ENCODE results near the gene ARHGAP26.

GRCh38 chr5:142735323-142736246 is 34.6 kb upstream of the ARHGAP26 start:
- no peak for TF ChIP-seq POLR2A (IDR thresholded peaks at IDR 0.05)
- TF ChIP-seq POLR2AphosphoS5 (IDR thresholded peaks at IDR 0.05): no peak

Measured in sigmoid colon (tissue), 4 donors.